Fibroblast of pulmonary artery (primary cell): Measurements from ENCODE around the gene RHEB.
A peak's percentile ranks its signal among the peaks of the same experiment; 100 is the strongest.

Experiments used
- DNase-seq: peaks from one replicate; pipeline ENCODE4 v3.0.0-alpha.2; 2010; ENCODE audit warnings: low read depth
- H3K4me3 ChIP-seq: replicated peaks from 2 replicates; pipeline ENCODE4 v1.5.1; 2011; ENCODE audit warnings: low read depth, mild to moderate bottlenecking, control low read depth, low read length, moderate library complexity
- CTCF ChIP-seq: IDR thresholded peaks from 2 replicates; pipeline ENCODE4 v1.5.1; 2011; ENCODE audit warnings: mild to moderate bottlenecking, control low read depth, low read length, inconsistent platforms; ENCODE audit errors: missing control alignments

RHEB gene

DNA sequence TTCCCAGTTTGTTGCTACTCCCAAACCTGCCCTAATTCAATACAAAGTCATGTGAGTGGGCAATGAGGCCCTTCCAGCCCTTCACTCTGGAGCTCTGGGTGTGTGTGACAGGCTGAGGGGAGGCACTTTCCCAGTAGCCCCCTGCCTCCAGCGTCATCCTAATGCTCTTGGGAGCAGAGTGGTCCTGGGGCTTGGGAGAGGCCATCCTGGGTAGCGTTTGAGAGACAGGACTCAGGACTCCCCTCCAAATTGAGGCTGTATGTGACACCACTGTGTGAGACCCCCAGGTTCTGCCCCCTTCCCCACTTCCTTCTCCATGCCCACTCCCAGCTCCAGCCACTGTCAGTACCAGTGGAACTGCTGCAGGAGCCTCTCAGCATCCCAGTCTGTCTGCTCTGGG lies 73.3 kb downstream of the RHEB start:
- TF ChIP-seq CTCF: no peak
- no peak overlapping the region for H3K4me3 ChIP-seq

GRCh38 chr7:151444632-151445031 lies 75.1 kb downstream of the RHEB start:
- TF ChIP-seq CTCF: no peak
- no peak overlapping the region for H3K4me3 ChIP-seq

More for the DNA sequence above, 73.3 kb downstream of the RHEB start:
- DNase-seq: no peak

GRCh38 chr7:151442776-151443496 lies 76.8 kb downstream of the RHEB start:
- no peak overlapping the region for H3K4me3 ChIP-seq
- no peak for TF ChIP-seq CTCF
- no peak for DNase-seq

More at GRCh38 chr7:151444632-151445031, 75.1 kb downstream of the RHEB start:
- no peak for DNase-seq

DNA sequence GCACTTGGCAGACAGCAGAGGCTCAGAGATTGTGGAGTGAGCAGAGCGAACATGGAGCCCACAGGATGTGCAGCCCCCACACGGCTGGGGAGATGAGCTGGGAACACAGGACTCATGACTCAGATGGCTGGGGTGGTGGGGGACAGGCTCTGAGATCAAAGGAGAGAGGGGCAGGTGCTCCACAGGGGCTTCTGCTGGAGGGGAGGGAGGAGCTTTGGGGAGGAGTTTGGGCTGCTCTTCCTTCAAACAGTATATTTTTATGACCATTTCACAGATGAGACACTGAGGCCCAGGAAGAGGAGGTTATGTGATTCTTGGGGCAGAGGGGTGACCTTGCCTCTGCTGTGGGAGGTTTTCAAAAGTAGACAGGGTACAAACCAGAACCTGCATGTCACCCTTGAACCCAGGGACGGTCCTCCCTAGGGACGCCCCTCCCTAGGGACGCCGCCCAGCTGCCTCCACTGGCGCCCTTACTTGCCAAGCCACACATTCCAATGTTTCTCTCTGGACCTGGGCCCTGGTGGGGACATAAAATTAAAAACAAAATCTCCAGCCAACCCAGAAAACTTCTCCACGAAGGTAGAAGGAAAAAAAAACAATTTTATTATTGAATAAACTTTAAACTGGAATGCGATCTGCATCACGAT lies 78.8 kb downstream of the RHEB start:
- TF ChIP-seq CTCF: no peak
- peak; percentile 18 for DNase-seq
- H3K4me3 ChIP-seq: no peak overlapping the region

DNA sequence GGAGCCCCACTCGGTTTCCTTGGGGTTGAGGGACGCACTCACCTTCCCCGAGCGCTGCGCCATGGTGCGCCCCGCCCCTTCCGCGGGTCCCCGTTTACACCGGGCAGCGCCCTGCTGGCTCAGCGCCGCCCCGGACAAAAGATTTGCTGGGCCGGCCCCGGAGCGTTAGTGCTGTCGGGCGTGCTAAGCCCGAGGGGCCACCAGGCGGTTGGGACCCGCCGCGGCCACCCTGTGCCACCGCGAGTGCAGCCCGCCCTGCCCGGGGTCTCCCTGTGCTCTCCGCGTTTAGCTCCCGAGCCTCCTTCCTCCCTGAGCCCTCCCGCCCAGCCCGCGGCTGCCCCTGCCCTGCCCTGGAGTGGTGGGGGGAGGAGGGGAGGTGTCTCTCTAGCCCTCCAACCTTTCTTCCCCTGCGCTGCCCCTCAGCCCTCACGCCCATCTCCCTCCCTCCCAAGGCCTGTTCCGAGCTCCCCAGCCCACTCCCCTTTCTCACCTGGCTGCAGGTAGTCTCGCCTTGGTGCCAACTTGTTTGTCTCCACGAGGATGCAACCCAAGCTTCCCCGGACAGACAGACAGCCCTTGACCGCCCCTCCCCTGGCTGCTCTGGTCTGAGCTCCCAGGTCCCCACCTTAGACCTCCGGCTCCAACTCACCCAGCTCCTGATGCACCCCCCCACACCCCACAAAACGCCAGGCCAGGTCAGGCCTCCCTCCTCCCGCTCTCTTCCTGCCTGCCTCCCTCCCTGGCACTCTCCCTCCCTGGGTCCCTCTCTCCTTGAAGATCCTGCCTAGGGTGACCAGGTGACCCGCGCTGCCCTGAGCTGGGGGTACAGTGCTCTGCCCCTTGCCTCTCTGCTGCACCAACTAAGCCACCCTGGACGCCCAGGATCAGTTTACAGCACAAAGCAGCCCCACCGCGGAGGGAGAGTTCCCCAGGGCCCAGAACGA lies 79.6 kb downstream of the RHEB start, which contains the start of gene CRYGN:
Gene CRYGN (minus strand): TSS at position 287 of the 944 bp plus-strand sequence. CDS start 224 bp downstream, at position 63.
- DNase-seq: no peak
- H3K4me3 ChIP-seq: peak within 1 kb of the TSS; percentile 3
- TF ChIP-seq CTCF: no peak

DNA sequence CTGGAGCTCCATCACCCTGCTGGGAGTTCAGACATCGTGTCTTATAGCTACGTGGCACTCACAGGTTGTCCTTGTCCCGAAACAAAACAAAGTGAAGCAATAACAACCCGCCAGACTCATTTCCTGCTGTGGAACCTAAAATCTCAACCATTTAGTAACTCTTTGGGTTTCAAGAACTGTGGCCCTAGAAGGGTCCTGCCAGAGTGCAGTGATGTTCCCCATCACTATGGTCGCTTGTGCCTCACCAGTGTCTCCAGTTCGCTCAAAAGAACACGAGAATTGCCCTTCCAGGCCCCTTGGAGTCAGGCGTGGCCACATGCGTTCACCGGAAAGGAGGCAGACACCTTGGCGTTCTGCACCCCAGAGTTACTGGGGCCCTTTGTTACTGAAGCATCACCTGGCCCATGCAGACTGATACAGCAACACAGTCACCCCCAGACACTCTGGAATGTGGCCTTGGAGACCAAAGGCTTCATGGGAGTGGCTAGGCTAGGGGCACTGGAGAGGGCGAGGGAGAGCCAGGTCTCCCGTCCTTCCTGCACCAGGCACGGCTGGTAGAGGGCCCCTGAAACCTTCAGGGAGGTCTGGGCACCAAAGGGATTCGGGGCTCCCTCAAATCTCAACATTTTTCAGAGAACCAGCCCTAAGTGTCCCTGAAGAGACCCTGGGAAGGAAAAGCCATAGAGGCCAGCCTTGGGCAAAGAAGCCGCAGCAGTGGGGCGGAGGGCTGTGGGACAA lies 80.7 kb downstream of the RHEB start:
- no peak for TF ChIP-seq CTCF
- DNase-seq: no peak
- H3K4me3 ChIP-seq: no peak overlapping the region
